ENCODE results near the gene TMEM92. TPM values are rescaled to one million over a fixed set of nuclear protein-coding genes. Genes with fewer than 3 reads are reported as not detected.

The TMEM92 gene
- not detected for total RNA-seq

- peaks cover 41% of the 10 kb centered on the region for H3K27me3 Mint-ChIP-seq
- H3K4me1 Mint-ChIP-seq = peaks cover 22% of the 10 kb centered on the region
- no peaks in the 10 kb centered on the region for H3K36me3 Mint-ChIP-seq (ENCODE audit: low read depth)
- ChIA-PET POLR2A (interaction anchor here (0.7 kb wide), 1 partner anchor 123 kb away, joined by 4 read pairs; the partner anchor contains the start of gene LRRC59), CTCF (interaction anchor here (0.8 to 3.3 kb wide), 9 partner anchors 9 to 104 kb away, joined by 3 to 22 read pairs (median 5); partner anchors contain the start of gene COL1A1)
- DNase-seq = no peak
- H3K27ac Mint-ChIP-seq = no peak within 1 kb of the TSS
- H3K9me3 Mint-ChIP-seq = no peaks in the 10 kb centered on the region
- no peak within 1 kb of the TSS for H3K4me3 Mint-ChIP-seq
Measured at GRCh38 chr17:50274142-50274896, at the start of gene TMEM92. TMEM92 (plus strand) TSS chr17:50274466; CDS start chr17:50274502, 36 bp downstream.

- H3K4me3 Mint-ChIP-seq = no peak overlapping the region
- CTCF ChIA-PET = no interaction called here
Measured at GRCh38 chr17:50225701-50226240, 48.5 kb upstream of the TMEM92 start.

GRCh38 chr17:50234581-50234980 is 39.7 kb upstream of the TMEM92 start:
- Mint-ChIP-seq H3K27me3 (peaks cover 53% of the 10 kb centered on the region), H3K4me1 (no peaks in the 10 kb centered on the region), H3K4me3 (no peak overlapping the region), H3K9me3 (no peaks in the 10 kb centered on the region), H3K27ac (no peak overlapping the region), H3K36me3 (ENCODE audit: low read depth) (no peaks in the 10 kb centered on the region)
- DNase-seq = no peak
- ChIA-PET POLR2A (no interaction called here), CTCF (no interaction called here)

More at GRCh38 chr17:50225701-50226240, 48.5 kb upstream of the TMEM92 start:
- Mint-ChIP-seq H3K27me3 (peaks cover 9% of the 10 kb centered on the region), H3K4me1 (peaks cover 13% of the 10 kb centered on the region), H3K27ac (no peak overlapping the region), H3K36me3 (ENCODE audit: low read depth) (no peaks in the 10 kb centered on the region), H3K9me3 (peaks cover 5% of the 10 kb centered on the region)
- DNase-seq = no peak
- POLR2A ChIA-PET = no interaction called here

GRCh38 chr17:50237901-50238300 is 36.4 kb upstream of the TMEM92 start:
- Mint-ChIP-seq H3K4me3 (no peak overlapping the region), H3K27ac (no peak overlapping the region), H3K9me3 (no peaks in the 10 kb centered on the region), H3K27me3 (peaks cover 58% of the 10 kb centered on the region), H3K4me1 (no peaks in the 10 kb centered on the region), H3K36me3 (ENCODE audit: low read depth) (no peaks in the 10 kb centered on the region)
- ChIA-PET POLR2A (no interaction called here), CTCF (interaction anchor here (1.1 kb wide), 1 partner anchor 24 kb away, joined by 3 read pairs; no protein-coding TSS in a partner anchor)
- DNase-seq = no peak

- H3K27ac Mint-ChIP-seq = no peak overlapping the region
- DNase-seq = no peak
- no peak overlapping the region for H3K4me3 Mint-ChIP-seq
- CTCF ChIA-PET = interaction anchor here (1.3 kb wide), 1 partner anchor 31 kb away, joined by 3 read pairs; no protein-coding TSS in a partner anchor
- no peaks in the 10 kb centered on the region for H3K9me3 Mint-ChIP-seq
- peaks cover 53% of the 10 kb centered on the region for H3K27me3 Mint-ChIP-seq
- POLR2A ChIA-PET = no interaction called here
- H3K4me1 Mint-ChIP-seq = no peaks in the 10 kb centered on the region
- no peaks in the 10 kb centered on the region for H3K36me3 Mint-ChIP-seq (ENCODE audit: low read depth)
Measured at GRCh38 chr17:50238601-50239280, 35.5 kb upstream of the TMEM92 start.

GRCh38 chr17:50239937-50240336 is 34.3 kb upstream of the TMEM92 start:
- Mint-ChIP-seq H3K4me1 (no peaks in the 10 kb centered on the region), H3K9me3 (no peaks in the 10 kb centered on the region), H3K27ac (no peak overlapping the region), H3K4me3 (no peak overlapping the region), H3K27me3 (peaks cover 44% of the 10 kb centered on the region), H3K36me3 (ENCODE audit: low read depth) (no peaks in the 10 kb centered on the region)
- no peak for DNase-seq
- CTCF ChIA-PET = interaction anchor here (0.6 to 1.3 kb wide), 4 partner anchors 19 to 325 kb away, joined by 3 read pairs; no protein-coding TSS in a partner anchor
- POLR2A ChIA-PET = no interaction called here

GRCh38 chr17:50240851-50241250 is 33.4 kb upstream of the TMEM92 start:
- no peak overlapping the region for H3K27ac Mint-ChIP-seq
- no peak for DNase-seq
- no peaks in the 10 kb centered on the region for H3K4me1 Mint-ChIP-seq
- POLR2A ChIA-PET = no interaction called here
- H3K27me3 Mint-ChIP-seq = peaks cover 39% of the 10 kb centered on the region
- no peaks in the 10 kb centered on the region for H3K36me3 Mint-ChIP-seq (ENCODE audit: low read depth)
- H3K4me3 Mint-ChIP-seq = no peak overlapping the region
- CTCF ChIA-PET = interaction anchor here (1.0 kb wide), 1 partner anchor 56 kb away, joined by 3 read pairs; no protein-coding TSS in a partner anchor
- H3K9me3 Mint-ChIP-seq = no peaks in the 10 kb centered on the region

- CTCF ChIA-PET = no interaction called here
- Mint-ChIP-seq H3K27me3 (peaks cover 37% of the 10 kb centered on the region), H3K36me3 (ENCODE audit: low read depth) (no peaks in the 10 kb centered on the region), H3K4me1 (no peaks in the 10 kb centered on the region), H3K4me3 (no peak overlapping the region), H3K9me3 (no peaks in the 10 kb centered on the region), H3K27ac (no peak overlapping the region)
- POLR2A ChIA-PET = no interaction called here
- no peak for DNase-seq
Measured at GRCh38 chr17:50241431-50241830, 32.8 kb upstream of the TMEM92 start.

GRCh38 chr17:50244771-50245170 is 29.5 kb upstream of the TMEM92 start:
- DNase-seq = no peak
- ChIA-PET CTCF (no interaction called here), POLR2A (no interaction called here)
- peaks cover 2% of the 10 kb centered on the region for H3K36me3 Mint-ChIP-seq (ENCODE audit: low read depth)
- H3K4me3 Mint-ChIP-seq = no peak overlapping the region
- no peak overlapping the region for H3K27ac Mint-ChIP-seq
- H3K27me3 Mint-ChIP-seq = peaks cover 30% of the 10 kb centered on the region
- H3K9me3 Mint-ChIP-seq = peaks cover 12% of the 10 kb centered on the region
- H3K4me1 Mint-ChIP-seq = no peaks in the 10 kb centered on the region

- no peaks in the 10 kb centered on the region for H3K4me1 Mint-ChIP-seq
- H3K36me3 Mint-ChIP-seq (ENCODE audit: low read depth) = peaks cover 2% of the 10 kb centered on the region
- H3K27ac Mint-ChIP-seq = no peak overlapping the region
- no peak overlapping the region for H3K4me3 Mint-ChIP-seq
- ChIA-PET POLR2A (no interaction called here), CTCF (no interaction called here)
- H3K27me3 Mint-ChIP-seq = peaks cover 28% of the 10 kb centered on the region
- H3K9me3 Mint-ChIP-seq = peaks cover 12% of the 10 kb centered on the region
- no peak for DNase-seq
Measured at GRCh38 chr17:50248255-50248654, 26.0 kb upstream of the TMEM92 start.

GRCh38 chr17:50252781-50253180 is 21.5 kb upstream of the TMEM92 start:
- no peak for DNase-seq
- ChIA-PET CTCF (no interaction called here), POLR2A (no interaction called here)
- peaks cover 28% of the 10 kb centered on the region for H3K27me3 Mint-ChIP-seq
- peaks cover 2% of the 10 kb centered on the region for H3K36me3 Mint-ChIP-seq (ENCODE audit: low read depth)
- no peaks in the 10 kb centered on the region for H3K4me1 Mint-ChIP-seq
- H3K27ac Mint-ChIP-seq = no peak overlapping the region
- no peak overlapping the region for H3K4me3 Mint-ChIP-seq
- H3K9me3 Mint-ChIP-seq = peaks cover 12% of the 10 kb centered on the region

GRCh38 chr17:50255766-50256635 is 18.3 kb upstream of the TMEM92 start:
- no peaks in the 10 kb centered on the region for H3K9me3 Mint-ChIP-seq

More at GRCh38 chr17:50255766-50256635, 18.3 kb upstream of the TMEM92 start:
- ChIA-PET POLR2A (no interaction called here), CTCF (interaction anchor here (0.6 to 1.5 kb wide), 3 partner anchors 40 to 525 kb away, joined by 3 read pairs; no protein-coding TSS in a partner anchor)
- Mint-ChIP-seq H3K36me3 (ENCODE audit: low read depth) (no peaks in the 10 kb centered on the region), H3K27ac (no peak overlapping the region), H3K4me3 (no peak overlapping the region), H3K4me1 (no peaks in the 10 kb centered on the region), H3K27me3 (peaks cover 15% of the 10 kb centered on the region)
- no peak for DNase-seq

All from activated CD4-positive, alpha-beta T cell treated with anti-CD3 and anti-CD28 coated beads, Interleukin-2, amount 10 ng/mL, durations not matched to agents 7 days and 5 days (primary cell).